ENCODE data around the gene RWDD3.

The RWDD3 gene

DNA sequence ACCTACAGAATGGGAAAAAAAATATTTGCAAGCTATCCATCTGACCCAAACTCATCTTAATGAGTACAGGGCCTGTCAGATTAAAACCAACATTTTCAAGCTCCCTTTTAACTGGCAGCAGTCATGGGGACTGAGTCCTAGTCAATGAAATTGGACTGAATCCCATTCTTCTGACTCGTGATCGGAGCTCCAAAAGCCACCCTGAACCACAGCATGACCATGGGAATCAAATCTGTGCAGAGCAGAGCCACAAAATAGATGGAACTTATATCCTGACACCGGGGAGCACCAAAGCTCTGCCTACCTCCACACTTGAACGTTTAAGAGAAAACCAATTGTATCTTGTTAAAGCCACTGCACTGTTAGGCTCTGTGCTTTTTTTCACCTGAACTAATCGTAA lies 5.0 kb upstream of the RWDD3 start:
- no peak for DNase-seq

DNA sequence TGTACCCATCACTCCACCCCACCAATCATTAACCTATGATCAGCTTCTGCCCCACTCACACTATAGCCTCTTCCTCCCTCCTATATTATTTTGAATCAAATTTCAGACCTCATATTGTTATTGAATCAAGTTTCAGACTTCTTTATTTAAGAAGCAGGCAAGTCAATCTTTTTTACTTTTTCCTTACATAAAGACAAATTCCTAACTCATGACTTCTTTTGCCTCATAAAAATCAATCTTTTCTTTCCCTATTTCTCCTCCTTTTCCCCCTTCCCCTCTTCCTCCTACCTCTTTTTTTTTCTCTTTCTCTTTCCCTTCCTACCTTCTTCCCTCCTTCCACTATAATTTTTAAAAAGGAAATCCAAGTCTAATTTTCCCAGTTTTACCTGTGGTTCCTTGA lies 4.3 kb upstream of the RWDD3 start:
- DNase-seq = no peak

DNA sequence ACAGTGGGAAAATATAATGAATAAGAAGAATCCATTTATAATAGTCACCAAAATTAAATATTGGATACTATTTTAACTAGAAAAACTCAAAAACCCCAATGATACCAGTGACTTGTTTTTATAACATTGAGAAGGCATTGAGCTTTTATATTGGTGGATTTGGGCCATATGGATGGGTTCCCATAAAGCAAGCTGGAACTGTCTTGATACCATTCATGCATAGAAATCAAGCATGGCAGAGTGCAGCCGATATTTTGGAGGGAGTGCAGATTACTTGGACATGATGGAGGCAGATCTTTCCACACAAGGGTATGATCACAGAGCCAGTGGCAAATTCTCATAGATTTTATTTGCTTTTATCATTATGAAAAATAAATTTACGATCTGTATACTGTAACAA lies 3.8 kb upstream of the RWDD3 start:
- DNase-seq = no peak

DNA sequence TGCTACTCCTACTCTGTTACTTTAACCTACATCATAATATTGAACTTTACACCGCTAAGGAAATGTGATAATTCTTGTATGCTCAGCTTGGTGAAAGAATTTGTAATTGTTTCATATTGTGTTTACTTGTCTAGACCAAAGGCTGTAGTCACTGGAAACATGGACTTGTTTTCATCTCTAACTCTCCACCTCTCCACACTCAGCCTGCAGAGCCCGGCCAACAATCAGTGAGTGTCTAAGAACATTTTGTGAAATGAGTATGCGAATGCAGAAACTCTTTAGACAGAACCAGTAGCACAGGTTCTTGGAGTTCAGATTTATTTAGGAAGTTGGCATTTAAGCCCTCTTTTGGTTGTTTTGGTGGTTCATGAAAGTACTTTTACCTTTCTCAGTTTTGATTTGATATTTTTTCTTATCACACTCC lies 3.2 kb upstream of the RWDD3 start:
- DNase-seq = no peak

DNA sequence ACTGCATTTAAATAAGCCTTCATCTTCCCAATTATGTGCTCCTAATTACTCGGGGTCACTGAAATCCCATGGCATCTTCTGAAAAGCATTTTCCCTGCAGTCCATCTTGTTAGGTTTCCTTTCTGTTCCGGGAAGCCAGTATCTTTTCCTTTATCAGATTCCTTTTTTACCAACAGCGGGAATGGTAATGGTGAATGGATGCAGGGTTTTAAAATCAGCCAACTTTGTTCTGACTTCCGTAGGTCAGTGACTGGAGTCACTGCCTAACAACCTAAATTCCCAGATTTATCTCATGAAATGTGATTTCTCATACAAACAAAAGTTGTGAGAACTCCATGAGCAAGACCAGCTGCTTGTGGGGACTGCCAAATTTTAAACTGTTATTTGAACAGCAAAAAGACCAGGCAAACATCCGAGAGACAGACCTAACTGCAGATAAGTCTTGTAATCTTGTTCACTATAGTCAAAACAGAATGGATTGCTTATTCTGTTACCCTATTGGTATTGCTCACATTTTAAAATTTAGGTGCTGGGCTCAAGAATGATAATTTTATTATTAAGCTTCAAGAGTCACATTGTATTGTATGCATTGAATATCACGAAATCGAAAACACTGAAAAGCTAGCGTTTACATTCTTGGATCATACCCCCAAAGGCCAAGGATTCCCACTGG lies 1.2 kb upstream of the RWDD3 start:
- no peak for DNase-seq

DNA sequence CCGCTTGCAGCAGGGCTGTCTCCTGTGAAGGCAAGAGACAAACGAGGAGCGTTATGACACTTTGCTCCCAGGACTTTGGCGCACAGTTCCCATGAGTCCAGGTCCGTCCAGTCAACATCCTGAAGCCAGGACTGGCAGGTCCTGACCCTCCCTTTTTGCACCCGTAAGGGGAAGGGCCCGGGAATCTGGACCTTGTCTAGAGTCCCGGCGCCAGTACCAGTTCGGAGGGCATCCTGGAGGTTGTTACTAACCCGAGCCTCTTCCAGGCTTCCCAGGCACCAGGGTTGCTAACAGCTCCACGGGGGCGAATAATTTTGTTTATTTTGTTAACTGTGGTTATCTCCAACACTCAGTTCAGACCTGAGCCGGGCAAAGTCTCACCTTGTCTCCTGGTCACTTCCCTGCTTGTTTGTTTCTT lies 682 bp upstream of the RWDD3 start:
- no peak for DNase-seq

DNA sequence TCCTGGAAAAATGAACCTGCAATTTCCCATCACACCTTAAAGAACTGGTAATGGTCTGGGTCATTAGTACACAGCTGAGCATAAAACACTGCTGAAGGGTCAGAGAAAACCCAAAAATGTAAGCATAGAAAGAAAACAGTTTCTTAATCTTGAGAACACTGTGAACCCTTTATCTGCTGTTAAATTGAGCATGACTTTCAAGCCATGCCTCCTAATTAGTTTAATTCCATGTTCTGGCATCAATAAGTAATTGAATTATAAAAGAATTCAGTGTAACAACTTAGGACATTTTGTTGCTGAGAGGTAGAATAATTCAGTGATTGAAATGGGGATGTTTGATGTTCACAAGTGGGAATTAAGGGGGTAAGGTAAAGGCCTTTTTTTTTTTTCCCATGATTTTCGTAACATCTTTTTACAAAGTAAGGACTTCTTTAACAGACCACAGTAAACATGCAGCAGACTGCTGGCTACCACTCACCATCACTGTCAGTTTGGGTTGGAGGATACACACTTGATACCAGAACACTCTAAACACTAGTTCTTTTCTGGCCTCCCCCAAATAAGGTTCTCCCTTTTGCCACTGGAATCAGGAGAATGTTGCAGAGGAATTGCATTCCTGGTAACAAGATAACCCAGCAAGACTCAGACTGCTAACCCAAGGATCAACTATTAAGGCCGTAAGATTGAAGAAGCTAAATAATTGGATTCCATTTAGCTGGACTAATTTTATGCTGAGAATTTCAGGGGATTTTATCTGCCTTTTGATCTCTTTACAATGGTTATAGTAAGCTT lies 3.0 kb downstream of the RWDD3 start:
- DNase-seq = no peak

DNA sequence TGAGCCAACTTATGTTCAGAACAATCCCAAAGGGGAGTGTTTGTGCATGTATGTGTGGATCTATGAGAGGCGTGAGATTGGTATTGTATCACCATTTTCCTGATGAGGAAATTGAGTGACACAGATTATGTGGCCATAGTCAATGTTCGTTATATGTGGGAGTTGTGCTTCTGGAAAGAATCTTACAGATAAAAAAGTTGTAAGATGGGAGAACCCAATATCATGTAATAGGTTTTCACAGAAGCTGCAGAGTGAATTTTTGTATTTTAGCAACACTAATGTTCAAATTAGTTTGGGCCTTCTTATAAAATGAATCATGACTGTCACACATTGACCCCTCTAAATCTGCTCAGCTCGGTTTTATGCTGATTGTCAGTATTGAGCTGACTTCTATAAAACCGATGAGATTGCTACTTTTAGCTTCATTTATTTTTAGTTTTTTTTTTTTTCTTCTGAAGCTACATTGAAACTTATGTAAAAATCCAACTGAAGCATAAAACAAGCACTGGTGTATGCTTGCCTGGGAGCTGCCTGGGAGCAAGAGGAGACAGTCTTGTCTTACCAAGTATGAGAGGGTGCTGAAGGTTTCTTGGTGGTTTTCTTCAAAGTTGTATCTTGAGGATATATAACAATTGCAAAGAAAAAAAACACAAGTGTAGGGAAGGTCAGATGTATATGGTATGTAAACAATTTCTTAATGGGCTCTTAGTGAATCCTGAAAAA lies 4.1 kb downstream of the RWDD3 start:
- DNase-seq = no peak

DNA sequence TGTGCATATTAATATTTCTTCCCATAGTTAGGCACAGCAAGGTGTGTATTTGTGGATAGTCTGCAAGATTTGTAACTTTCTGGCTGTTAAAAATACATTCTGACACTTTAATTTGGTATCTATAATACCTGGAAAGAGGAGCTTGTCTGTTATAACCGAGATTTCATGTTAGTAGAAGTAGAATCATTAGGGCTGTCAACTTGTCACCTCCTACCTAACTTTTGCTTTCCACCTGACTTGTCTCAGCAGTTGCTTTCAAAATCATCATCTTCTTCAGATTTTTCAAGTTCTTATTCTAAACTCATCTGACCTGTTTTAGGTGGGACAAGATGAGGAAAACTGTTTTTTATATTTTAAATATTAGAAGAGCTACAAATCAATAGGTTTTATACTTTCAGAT lies 11.0 kb downstream of the RWDD3 start:
- DNase-seq = no peak

DNA sequence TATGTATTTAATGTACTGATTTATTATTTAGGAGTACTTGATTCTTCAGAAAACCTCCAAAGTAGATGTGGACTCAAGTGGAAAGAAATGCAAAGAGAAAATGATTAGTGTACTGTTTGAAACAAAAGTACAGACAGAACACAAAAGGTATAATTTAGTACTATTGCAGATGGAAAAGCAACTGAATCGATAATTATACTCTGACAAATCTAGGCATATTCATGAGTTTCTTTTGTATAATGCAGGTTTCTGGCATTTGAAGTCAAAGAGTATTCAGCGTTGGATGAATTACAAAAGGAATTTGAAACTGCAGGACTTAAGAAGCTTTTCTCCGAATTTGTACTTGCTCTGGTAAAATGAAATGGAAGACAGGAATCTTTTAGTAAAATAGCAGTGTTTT lies 12.5 kb downstream of the RWDD3 start:
- no peak for DNase-seq

DNA sequence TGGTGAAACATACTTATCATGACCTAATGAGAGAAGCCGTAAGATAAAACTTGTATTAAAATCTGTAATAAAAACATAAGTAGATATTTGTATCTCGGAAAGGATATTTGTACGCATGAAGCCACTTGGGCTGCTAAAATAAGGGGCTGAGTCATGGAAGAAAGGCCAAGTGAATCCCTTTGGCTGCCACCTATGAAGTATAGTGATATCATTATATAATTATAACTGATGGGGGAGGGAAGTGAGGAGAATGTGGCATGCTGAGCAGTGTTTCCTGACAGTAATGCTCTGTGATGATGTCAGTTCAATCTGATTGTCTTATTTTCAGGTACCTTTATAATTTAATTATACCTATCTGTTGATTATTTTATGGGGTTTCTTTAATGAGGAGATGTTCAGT lies 13.6 kb downstream of the RWDD3 start:
- DNase-seq = no peak

DNA sequence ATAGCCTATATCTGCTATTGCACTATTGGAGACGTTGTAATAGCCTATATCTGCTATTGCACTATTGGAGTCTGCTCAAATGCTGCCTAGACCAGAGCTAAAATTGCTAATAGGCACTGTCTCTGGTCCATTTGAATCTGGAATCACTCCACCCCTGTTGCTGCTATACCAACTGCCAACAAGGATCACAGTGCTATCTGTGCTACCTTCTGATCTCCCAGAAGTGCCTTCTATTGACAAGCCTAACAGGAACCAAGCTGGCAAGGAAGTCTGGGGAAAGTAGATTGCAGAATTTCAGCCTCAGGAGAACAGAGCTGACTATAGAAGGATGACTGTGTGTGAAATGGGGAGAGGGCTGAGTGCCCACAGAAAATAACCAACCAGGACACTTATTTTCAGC lies 15.9 kb downstream of the RWDD3 start:
- DNase-seq = no peak

DNA sequence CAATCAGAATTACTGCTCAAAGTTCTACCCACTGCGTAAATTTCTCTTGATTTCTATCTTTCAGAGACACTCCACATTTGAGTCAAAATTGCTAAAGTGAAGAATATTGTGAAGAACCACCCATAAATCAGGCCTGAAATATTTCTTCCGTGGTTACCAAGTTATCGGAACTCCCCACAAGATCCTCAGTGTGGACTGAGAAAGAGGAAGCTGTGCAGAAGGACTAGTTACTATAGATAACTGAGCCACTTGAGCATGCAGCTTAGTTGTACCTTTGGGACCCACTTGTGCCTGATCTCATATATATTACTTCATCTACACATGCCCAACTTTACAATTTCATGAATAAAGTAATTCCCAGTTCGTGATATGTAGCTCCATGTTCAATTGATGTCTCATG lies 18.4 kb downstream of the RWDD3 start:
- DNase-seq = no peak

DNA sequence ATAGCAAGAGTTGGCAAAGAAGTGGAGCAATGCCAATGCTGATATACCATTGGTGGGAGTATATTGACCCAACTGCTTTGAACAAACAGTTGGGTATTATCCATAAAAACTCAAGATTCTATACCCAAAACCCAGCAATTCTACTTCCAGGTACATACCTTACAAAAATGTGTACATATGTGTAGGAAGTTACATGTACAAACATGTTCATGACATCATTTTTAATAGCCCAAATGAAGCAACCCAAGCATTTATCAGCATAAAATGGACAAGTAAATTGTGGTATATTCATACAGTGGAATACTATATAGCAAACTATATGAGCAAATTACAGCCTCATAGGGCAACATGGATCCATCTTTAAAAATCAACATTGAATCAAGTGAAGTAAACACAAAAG lies 20.9 kb downstream of the RWDD3 start:
- no peak for DNase-seq

DNA sequence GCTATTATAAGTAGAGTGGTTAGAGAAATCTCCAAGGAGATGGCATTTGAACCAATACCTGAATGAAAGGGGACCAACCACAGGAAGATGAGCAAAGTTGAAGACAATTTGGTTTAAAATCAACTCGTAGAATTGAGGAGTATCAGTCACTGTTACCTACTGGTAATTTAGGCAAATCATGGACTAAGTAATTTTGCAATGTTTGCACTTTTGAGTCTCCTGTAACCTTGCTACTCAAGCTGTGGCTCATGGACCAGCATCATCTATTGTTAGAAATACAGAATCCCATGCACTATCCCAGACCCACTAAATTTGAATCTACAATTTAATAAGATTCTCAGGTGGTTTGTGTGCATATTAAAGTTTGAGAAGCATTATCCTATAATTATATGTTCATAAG lies 21.8 kb downstream of the RWDD3 start:
- no peak for DNase-seq

DNA sequence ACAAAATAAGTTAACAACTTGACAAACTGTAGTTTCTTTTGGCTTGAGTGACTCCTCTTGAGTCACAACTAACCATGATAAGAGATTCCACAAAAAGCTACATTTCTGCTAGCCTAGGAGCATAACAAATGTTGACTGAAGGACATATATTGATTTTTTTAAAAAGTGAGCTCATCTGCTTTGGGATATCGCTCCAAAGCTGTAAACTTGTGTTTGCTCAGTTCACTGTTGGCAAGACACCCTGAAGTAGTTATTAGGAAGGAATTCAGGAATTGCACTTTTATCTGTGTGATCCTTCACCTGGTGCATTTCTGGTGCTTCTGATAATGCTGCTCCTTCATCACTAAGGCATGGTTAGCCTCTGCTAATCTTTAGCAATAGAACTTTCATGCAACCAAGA lies 23.7 kb downstream of the RWDD3 start:
- DNase-seq = no peak

DNA sequence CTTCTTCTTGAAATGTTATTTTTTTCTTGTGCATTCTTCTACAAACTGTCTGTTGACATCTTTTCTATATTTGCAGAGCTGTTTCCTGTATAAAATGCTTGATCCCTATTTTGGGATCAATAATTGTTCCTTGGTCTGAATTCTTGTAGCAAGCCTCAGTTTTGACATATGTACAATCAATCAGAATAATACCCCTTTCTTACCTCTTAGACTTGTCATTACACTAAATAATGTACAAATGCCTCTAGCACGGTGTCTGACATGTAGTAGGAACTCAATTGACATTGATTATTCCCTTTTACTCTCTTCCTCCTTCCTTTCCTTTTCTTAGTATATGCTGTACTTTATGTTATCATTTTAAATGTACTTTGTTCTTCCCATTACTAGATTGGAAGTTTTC lies 25.2 kb downstream of the RWDD3 start:
- no peak for DNase-seq

DNA sequence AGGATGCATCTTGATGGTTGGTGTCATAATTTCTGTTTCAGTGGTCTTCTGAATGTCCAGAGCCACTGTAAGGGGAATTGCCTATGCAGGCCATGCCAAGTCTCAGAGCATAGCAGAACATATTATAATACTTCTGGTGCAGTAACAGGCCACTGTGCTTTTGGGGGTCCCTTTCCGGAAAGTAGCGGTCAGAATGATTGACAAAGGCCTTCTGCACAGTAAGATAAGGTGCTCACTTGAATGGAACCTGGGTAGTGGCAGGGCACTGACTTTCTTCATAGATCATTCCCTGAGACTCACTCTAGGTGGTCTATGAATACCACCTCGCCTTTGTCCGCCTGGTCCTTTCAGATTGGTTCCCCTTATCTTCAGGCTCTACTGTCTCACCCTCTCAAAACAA lies 28.9 kb downstream of the RWDD3 start:
- DNase-seq = no peak

DNA sequence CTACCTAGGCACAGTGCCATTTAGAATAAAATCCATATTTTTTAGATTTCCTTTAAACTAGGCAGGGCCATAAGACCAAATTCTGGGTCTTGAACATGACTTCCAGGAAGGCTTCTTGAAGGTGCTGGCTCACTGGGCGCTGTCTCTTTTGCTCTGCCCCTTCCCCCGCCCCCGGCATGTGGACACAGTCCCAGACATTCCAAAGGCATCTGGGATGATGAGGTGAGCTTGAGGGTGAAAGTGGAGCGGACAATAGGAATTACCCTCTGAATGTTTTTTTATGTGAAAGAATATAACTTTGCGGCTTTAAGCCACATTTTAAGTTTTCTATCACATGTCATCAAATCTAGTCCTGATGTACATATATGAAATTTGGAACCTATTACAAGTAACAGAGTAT lies 29.4 kb downstream of the RWDD3 start:
- no peak for DNase-seq

DNA sequence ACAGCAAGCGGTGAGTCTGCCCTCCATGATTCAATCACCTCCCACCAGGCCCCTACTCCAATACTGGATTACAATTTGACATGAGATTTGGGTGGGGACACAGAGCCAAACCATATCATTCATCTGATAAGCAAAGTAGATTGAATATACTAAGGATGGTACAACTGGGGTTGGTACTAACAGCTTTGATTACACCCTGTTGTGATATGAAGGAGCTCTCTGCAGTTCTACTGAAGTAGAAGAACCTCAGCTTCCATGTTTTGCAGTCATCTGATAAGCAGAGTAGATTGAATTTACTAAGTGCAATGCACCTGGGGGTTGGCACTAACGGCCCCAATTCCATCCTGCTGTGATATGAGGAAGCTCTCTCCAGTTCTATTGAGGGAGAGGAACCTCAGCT lies 31.1 kb downstream of the RWDD3 start:
- no peak for DNase-seq

DNA sequence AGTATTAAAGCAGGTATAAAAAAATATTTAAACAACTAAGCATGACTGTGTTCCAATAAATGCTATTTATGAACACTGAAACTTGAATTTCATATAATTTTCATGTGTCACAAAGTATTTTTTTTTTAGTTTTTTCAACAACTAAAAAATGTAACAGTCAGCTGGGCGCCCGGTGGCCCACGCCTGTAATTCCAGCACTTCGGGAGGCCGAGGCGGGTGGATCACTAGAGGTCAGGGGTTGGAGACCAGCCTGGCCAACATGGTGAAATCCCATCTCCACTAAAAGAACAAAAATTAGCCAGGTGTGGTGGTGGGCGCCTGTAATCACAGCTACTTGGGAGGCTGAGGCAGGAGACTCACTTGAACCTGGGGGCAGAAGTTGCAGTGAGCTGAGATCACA lies 42.4 kb downstream of the RWDD3 start:
- DNase-seq = no peak

DNA sequence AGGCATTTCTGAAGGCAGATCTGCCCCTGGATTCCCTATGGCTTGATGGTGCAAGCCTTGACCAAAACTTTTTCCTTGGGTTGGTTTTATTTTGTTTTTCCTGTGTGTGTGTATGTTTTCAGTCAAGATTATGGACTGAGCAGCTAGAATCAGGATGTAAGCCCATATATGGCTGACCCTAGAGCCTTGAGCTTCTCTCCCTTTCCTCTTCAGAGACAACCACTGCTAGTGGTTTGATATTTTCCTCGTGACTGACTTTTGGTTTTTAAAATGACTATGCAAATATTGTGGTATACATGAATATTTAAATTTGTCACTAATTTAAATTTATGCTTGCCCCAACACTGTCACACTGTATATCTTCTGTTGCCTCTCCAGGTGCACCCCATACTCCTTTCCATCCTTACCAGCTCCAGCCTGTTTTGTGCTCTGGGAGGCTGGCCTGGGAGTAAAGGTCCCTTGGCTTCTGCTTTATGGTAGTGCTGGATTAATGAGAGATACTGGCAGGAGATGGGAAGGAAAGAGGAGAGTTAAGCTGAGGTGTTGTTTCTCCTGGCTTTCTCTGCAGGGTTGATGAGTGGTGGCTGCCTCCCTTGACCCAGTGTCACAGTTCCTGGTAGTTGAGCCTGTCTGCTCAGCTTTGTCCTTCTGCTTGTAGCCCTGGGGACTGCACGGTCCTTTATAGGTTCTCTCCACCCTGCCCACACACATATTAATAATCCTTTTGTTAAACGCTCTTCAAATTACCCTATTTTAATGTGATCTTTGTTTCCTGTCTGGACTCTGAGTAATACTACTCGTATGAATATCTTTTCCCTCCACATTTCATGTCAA lies 44.4 kb downstream of the RWDD3 start:
- no peak for DNase-seq

Data from right kidney (tissue), 1 donor.